Measurements from ENCODE around the gene ANO1. TPM values are rescaled to one million over a fixed set of nuclear protein-coding genes. Genes with fewer than 3 reads are reported as not detected.
"Not testable (repeated sequence)": the region's sequence is repeated elsewhere in the genome, so short reads cannot be mapped to it uniquely, and the experiment has no call there.

The ANO1 gene
- 6.8 TPM for total RNA-seq
- long read RNA-seq, partial matches to known transcripts, result 6 of 7 reads
- long read RNA-seq, other reads (novel, unspliced or antisense), result 1 of 7 reads

GRCh38 chr11:70078095-70078780 is at the start of gene ANO1:
ANO1 (plus strand) TSS chr11:70078317; CDS start chr11:70078607, 290 bp downstream.
- DNase-seq, result peak; percentile 49
- intact Hi-C loops (cut with micrococcal nuclease), result no loop called here
- peak; percentile 51 for ATAC-seq

- intact Hi-C loops (cut with micrococcal nuclease), result no loop called here
- peak; percentile 34 for ATAC-seq
- no peak for DNase-seq
Observed at GRCh38 chr11:70029115-70029860, 48.8 kb upstream of the ANO1 start.

- no peak for ATAC-seq
- intact Hi-C loops (cut with micrococcal nuclease), result no loop called here
- no peak for DNase-seq
Observed at GRCh38 chr11:70029861-70030380, 48.2 kb upstream of the ANO1 start.

GRCh38 chr11:70030412-70030811 is 47.7 kb upstream of the ANO1 start:
- intact Hi-C loops (cut with micrococcal nuclease), result no loop called here
- no peak for DNase-seq

GRCh38 chr11:70031631-70032469 is 46.3 kb upstream of the ANO1 start:
- DNase-seq (no peak), ATAC-seq (no peak)
- intact Hi-C loops (cut with micrococcal nuclease), result no loop called here

More at GRCh38 chr11:70030412-70030811, 47.7 kb upstream of the ANO1 start:
- ATAC-seq, result no peak

GRCh38 chr11:70032470-70032795 is 45.7 kb upstream of the ANO1 start:
- ATAC-seq (no peak), DNase-seq (no peak)
- intact Hi-C loops (cut with micrococcal nuclease), result no loop called here

- ATAC-seq, result no peak
- no peak for DNase-seq
- intact Hi-C loops (cut with micrococcal nuclease), result no loop called here
Observed at GRCh38 chr11:70032943-70033710, 45.0 kb upstream of the ANO1 start.

- ATAC-seq, result no peak
- no peak for DNase-seq
- intact Hi-C loops (cut with micrococcal nuclease), result no loop called here
Observed at GRCh38 chr11:70033711-70034070, 44.4 kb upstream of the ANO1 start.

- no peak for DNase-seq
- intact Hi-C loops (cut with micrococcal nuclease), result no loop called here
Observed at GRCh38 chr11:70034740-70035365, 43.3 kb upstream of the ANO1 start.

GRCh38 chr11:70035665-70036064 is 42.5 kb upstream of the ANO1 start:
- ATAC-seq; DNase-seq; intact Hi-C loops (cut with micrococcal nuclease): not testable (repeated sequence)

More at GRCh38 chr11:70034740-70035365, 43.3 kb upstream of the ANO1 start:
- no peak for ATAC-seq

GRCh38 chr11:70036971-70037882 is 40.9 kb upstream of the ANO1 start:
- ATAC-seq (no peak), DNase-seq (no peak)
- intact Hi-C loops (cut with micrococcal nuclease), result no loop called here

- DNase-seq, result no peak
- no peak for ATAC-seq
- intact Hi-C loops (cut with micrococcal nuclease), result no loop called here
Observed at GRCh38 chr11:70038034-70038834, 39.9 kb upstream of the ANO1 start.

GRCh38 chr11:70040452-70040851 is 37.7 kb upstream of the ANO1 start:
- intact Hi-C loops (cut with micrococcal nuclease), result no loop called here
- no peak for ATAC-seq
- no peak for DNase-seq

GRCh38 chr11:70040869-70041501 is 37.1 kb upstream of the ANO1 start:
- DNase-seq, result no peak
- intact Hi-C loops (cut with micrococcal nuclease), result no loop called here
- no peak for ATAC-seq

- intact Hi-C loops (cut with micrococcal nuclease), result no loop called here
- no peak for ATAC-seq
- DNase-seq, result no peak
Observed at GRCh38 chr11:70043482-70043881, 34.6 kb upstream of the ANO1 start.

- intact Hi-C loops (cut with micrococcal nuclease), result no loop called here
- no peak for ATAC-seq
- no peak for DNase-seq
Observed at GRCh38 chr11:70046089-70046488, 32.0 kb upstream of the ANO1 start.
